Esophagus squamous epithelium (tissue), 5 donors: ENCODE data around the gene GCNT3. TPM values are rescaled to one million over a fixed set of nuclear protein-coding genes. Genes with fewer than 3 reads are reported as not detected.
"Not testable (repeated sequence)": the region's sequence is repeated elsewhere in the genome, so short reads cannot be mapped to it uniquely, and the experiment has no call there.

Experiments
- DNase-seq: peaks from one replicate; lab custom pipeline; 2025; lab: John Stamatoyannopoulos, UW
- H3K27ac ChIP-seq, 4 donors: fragments of 200-600 bp; sonication (generic); one replicate each; pipeline ENCODE4 v1.5.1; 2016 to 2019; ENCODE audit warnings: mild to moderate bottlenecking in 1 of 4
- H3K27me3 ChIP-seq, 4 donors: fragments of 200-600 bp; sonication (generic); 1 replicate in 3 of 4; 2 replicates in 1 of 4; pipeline versions ENCODE4 v1.5.1 to v1.6.0; 2017 to 2021; ENCODE audit warnings: antibody characterized with exemption in 1 of 4
- H3K36me3 ChIP-seq, 3 donors: fragments of 200-600 bp; sonication (generic); one replicate each; pipeline ENCODE4 v1.5.1; 2016 to 2019
- H3K4me1 ChIP-seq, 3 donors: fragments of 200-600 bp; sonication (generic); one replicate each; pipeline ENCODE4 v1.5.1; 2017 to 2019
- H3K4me3 ChIP-seq, 4 donors: fragments of 200-600 bp; sonication (generic); 1 replicate in 3 of 4; 2 replicates in 1 of 4; pipeline ENCODE4 v1.5.1; 2016 to 2019; ENCODE audit warnings: mild to moderate bottlenecking in 2 of 4, moderate library complexity in 1 of 4
- H3K9me3 ChIP-seq, 3 donors: fragments of 200-600 bp; sonication (generic); one replicate each; pipeline ENCODE4 v1.5.1; 2016 to 2019
- POLR2A ChIP-seq, 4 donors: fragments of 450-650 bp; IDR thresholded peaks; one replicate each; pipeline ENCODE4 v1.6.1; 2017; ENCODE audit warnings: antibody characterized with exemption in 4 of 4, mild to moderate bottlenecking in 4 of 4, moderate library complexity in 3 of 4
- WGBS, 2 donors: methylation state at CpG; one replicate each; pipeline ENCODE4 v1.1.5; 2018; 5-methylcytosine and 5-hydroxymethylcytosine counted together
- intact Hi-C: fragments of 100-400 bp; cut with DNase I; formaldehyde crosslinking; loops from one replicate; pipeline ENCODE4 v1.15.0; 2022
- total RNA-seq, 4 donors: library from RNA; depleted of rRNA; stranded (reverse); fragments of >200 nt; gene quantifications; one replicate each; pipeline ENCODE4 v1.1.0, GENCODE V29; 2016
- TF ChIP-seq, protein P1 (sequence below), 6 experiments: fragments of 450-650 bp in 4 of 6; fragments of 200-600 bp in 2 of 6; sonication (generic) in 2 of 6; IDR thresholded peaks; one replicate each; pipeline ENCODE4 v1.5.1; 2016 to 2019; ENCODE audit warnings: antibody characterized with exemption in 6 of 6, mild to moderate bottlenecking in 4 of 6, moderate library complexity in 4 of 6
- donor health status: DM: yes; HTN: yes; CAD: no.

Gene GCNT3
- total RNA-seq, 4 donors from 2014 or later, result 8.8 to 30.2 (median 18.1) TPM

DNA sequence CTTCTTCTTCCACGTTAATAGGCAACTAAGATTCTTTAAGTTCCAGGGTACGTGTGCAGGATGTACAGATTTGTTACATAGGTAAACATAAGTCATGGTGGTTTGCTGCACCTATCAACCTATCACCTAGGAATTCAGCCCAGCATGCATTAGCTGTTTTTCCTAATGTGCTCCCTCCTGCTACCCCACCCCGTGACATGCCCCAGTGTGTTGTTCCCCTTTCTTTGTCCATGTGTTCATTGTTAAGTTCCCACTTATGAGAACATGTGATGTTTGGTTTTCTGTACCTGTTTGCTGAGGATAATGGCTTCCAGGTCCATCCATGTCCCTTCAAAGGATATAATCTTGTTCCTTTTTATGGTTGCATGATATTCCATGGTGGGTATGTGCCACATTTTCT is 24.6 kb downstream of the GCNT3 start:
- Histone ChIP-seq H3K4me3 (no peak overlapping the region), H3K36me3 (peaks cover 0 to 56% (median 3%) of the 10 kb centered on the region in 3 donors), H3K4me1 (no peaks in the 10 kb centered on the region), H3K27ac (peak overlapping the region in 1 of 4 donors; percentile 29), H3K27me3 (no peaks in the 10 kb centered on the region), H3K9me3 (no peaks in the 10 kb centered on the region)
- no peak for DNase-seq
- intact Hi-C loops, result no loop called here
- TF ChIP-seq, protein P1, sequence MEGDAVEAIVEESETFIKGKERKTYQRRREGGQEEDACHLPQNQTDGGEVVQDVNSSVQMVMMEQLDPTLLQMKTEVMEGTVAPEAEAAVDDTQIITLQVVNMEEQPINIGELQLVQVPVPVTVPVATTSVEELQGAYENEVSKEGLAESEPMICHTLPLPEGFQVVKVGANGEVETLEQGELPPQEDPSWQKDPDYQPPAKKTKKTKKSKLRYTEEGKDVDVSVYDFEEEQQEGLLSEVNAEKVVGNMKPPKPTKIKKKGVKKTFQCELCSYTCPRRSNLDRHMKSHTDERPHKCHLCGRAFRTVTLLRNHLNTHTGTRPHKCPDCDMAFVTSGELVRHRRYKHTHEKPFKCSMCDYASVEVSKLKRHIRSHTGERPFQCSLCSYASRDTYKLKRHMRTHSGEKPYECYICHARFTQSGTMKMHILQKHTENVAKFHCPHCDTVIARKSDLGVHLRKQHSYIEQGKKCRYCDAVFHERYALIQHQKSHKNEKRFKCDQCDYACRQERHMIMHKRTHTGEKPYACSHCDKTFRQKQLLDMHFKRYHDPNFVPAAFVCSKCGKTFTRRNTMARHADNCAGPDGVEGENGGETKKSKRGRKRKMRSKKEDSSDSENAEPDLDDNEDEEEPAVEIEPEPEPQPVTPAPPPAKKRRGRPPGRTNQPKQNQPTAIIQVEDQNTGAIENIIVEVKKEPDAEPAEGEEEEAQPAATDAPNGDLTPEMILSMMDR (IDR thresholded peaks at IDR 0.05), result no peak
- no peak for TF ChIP-seq POLR2A (IDR thresholded peaks at IDR 0.05)
- 79 to 88% methylated on average over 3 of the region's 3 CpGs for WGBS, 2 donors

DNA sequence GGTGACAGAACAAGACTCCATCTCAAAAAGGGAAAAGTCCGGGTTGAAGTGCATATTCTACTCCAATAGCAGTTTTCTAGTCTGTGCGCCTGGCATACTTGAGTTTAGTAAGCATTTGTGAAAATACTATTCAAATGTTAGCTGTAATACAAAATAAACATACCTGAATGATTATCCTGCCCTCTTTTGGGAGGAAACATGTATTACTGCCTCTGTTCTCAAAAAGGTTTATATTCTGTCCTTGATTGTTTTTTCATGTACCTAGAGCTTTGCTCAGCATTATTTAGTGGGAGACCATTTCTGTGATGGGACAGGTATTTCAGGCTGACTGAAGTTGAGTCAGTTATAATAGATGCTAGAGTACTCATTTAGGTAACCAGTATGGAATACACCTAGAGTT is 25.9 kb downstream of the GCNT3 start:
- intact Hi-C loops, H3K27me3 ChIP-seq, H3K4me1 ChIP-seq, H3K4me3 ChIP-seq, H3K27ac ChIP-seq, DNase-seq, H3K9me3 ChIP-seq: not testable (repeated sequence)
- 91 to 100% methylated on average over 1 to 2 of the region's 2 CpGs for WGBS, 2 donors
- TF ChIP-seq, protein P1 (IDR thresholded peaks at IDR 0.05), result peak in 2 of 6 experiments; percentile 6 to 29
- peaks cover 0 to 66% (median 3%) of the 10 kb centered on the region in 3 donors for H3K36me3 ChIP-seq

DNA sequence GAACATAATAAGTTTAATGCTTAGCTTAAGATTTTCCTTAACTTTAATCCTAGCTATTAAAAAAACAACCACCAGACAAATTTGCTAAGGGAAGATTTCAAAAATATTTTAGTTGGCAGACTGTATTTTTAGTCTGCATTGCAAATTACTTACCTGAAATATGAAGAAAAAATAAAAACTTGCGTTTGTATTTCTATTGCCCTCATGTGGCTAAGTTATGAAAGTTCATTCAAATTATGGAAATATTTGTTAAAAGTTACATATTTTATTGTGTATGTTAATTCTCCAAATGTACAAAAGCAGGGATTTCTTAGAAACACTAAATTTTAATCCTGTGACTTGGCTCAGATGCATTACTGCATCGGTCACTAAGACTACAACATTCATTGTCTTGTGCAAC is 30.8 kb downstream of the GCNT3 start:
- TF ChIP-seq, protein P1 (IDR thresholded peaks at IDR 0.05), result no peak
- no peak for TF ChIP-seq POLR2A (IDR thresholded peaks at IDR 0.05)
- H3K27me3 ChIP-seq, result no peaks in the 10 kb centered on the region
- no peak for DNase-seq
- intact Hi-C loops, result no loop called here
- no peaks in the 10 kb centered on the region for H3K9me3 ChIP-seq
- H3K4me3 ChIP-seq, result no peak overlapping the region
- H3K27ac ChIP-seq, result no peak overlapping the region
- 65 to 82% methylated on average over 2 of the region's 2 CpGs for WGBS, 2 donors
- peaks cover 0 to 86% (median 3%) of the 10 kb centered on the region in 3 donors for H3K36me3 ChIP-seq
- no peaks in the 10 kb centered on the region for H3K4me1 ChIP-seq

DNA sequence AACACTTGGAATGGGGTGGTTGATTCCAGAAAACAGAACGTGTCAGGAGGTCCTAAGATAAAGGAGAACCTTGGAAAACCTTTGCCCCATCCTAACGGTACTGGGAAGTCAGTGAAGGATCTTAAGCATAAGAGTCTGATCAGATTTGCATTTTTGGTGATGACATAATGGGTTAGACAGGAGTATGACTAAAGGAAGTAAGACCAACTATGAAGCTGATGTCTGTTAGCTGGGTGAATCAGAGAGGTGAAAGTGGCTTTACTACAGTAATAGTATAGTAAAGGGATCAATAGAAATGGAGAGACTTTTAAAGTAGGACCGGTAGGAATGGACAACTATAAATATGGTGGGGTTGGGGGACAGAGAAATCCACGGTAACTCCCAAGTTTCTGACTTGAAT is 33.2 kb downstream of the GCNT3 start:
- TF ChIP-seq, protein P1 (IDR thresholded peaks at IDR 0.05), result no peak
- TF ChIP-seq POLR2A (IDR thresholded peaks at IDR 0.05), result no peak
- H3K36me3 ChIP-seq, result peaks cover 0 to 82% (median 0%) of the 10 kb centered on the region in 3 donors

DNA sequence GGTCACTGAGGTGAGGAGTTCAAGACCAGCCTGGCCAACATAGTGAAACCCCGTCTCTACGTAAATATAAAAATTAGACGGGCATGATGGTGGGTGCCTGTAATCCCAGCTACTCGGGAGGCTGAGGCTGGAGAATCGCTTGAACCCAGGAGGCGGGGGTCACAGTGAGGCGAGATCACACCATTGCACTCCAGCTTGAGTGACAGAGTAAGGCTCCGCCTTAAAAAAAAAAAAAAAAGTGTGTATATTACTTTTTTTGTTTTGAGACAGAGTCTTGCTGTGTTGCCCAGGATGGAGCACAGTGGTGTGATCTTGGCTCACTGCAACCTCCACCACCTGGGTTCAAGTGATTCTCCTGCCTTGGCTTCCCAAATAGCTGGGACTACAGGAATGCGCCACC is 34.2 kb downstream of the GCNT3 start:
- H3K4me1 ChIP-seq, H3K27me3 ChIP-seq, H3K4me3 ChIP-seq, H3K9me3 ChIP-seq, H3K27ac ChIP-seq, intact Hi-C loops, DNase-seq: not testable (repeated sequence)
- WGBS, 2 donors, result 96 to 97% methylated on average over 9 of the region's 9 CpGs
- H3K36me3 ChIP-seq, result peaks cover 0 to 82% (median 0%) of the 10 kb centered on the region in 3 donors

More for the DNA sequence above, 33.2 kb downstream of the GCNT3 start:
- intact Hi-C loops, result no loop called here
- H3K27ac ChIP-seq, result no peak overlapping the region
- H3K9me3 ChIP-seq, result no peaks in the 10 kb centered on the region
- DNase-seq, result no peak
- no peak overlapping the region for H3K4me3 ChIP-seq
- no peaks in the 10 kb centered on the region for H3K27me3 ChIP-seq
- no peaks in the 10 kb centered on the region for H3K4me1 ChIP-seq
- WGBS, 2 donors, result 74 to 87% methylated on average over 4 of the region's 4 CpGs

DNA sequence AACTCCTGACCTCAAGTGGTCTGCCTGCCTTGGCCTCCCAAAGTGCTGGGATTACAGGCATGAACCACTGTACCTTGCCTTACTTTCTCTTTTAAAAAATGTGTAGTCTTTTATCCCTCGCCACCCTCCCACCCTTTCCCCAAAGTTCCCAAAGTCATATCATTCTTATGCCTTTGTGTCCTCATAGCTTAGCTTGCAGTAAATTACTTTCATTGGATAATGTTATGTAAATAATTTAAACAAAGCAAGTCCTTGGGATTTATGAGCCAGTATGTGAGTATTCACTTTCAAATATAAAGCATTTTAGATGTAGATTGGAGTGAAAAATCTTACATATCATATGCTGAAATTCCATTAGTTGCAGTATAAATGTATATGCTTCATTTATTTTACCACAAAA is 34.7 kb downstream of the GCNT3 start:
- H3K4me3 ChIP-seq, result no peak overlapping the region
- no peaks in the 10 kb centered on the region for H3K27me3 ChIP-seq
- TF ChIP-seq POLR2A (IDR thresholded peaks at IDR 0.05), result no peak
- TF ChIP-seq, protein P1 (IDR thresholded peaks at IDR 0.05), result no peak
- H3K9me3 ChIP-seq, result no peaks in the 10 kb centered on the region
- no peak overlapping the region for H3K27ac ChIP-seq
- intact Hi-C loops, result no loop called here
- no peaks in the 10 kb centered on the region for H3K4me1 ChIP-seq
- 100% methylated on average over 1 of the region's 1 CpG for WGBS, 2 donors
- no peak for DNase-seq
- peaks cover 0 to 82% (median 0%) of the 10 kb centered on the region in 3 donors for H3K36me3 ChIP-seq
